Activated CD8-positive, alpha-beta memory T cell treated with anti-CD3 and anti-CD28 coated beads for 1 hour (primary cell): ENCODE data around the gene PELI1.

Experiments used
- DNase-seq, 2 donors: peaks; one replicate each; pipeline ENCODE4 v3.0.0-alpha.2; 2020; ENCODE audit warnings: low read depth in 1 of 2; ENCODE audit errors: extremely low read depth in 1 of 2

The PELI1 gene

DNA sequence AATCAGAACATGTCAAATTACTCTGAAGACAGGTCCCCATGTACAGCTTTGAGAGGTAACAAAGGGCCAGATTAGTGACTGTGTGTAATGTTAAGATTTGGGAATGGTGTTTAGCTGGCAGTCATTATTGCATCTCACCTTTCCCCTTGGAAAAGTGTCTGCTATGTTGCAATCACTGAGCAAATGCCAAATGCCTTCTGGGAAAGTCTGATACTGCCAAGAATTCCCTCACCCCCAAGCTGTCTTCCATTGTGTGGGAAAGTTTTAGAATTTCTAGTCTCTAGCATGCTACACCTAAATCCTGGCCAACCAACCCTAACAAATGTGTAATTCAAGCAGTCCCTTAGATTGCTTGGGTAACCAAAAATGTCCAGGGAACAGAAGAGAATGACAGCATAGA lies 13.6 kb upstream of the PELI1 start:
- no peak for DNase-seq

DNA sequence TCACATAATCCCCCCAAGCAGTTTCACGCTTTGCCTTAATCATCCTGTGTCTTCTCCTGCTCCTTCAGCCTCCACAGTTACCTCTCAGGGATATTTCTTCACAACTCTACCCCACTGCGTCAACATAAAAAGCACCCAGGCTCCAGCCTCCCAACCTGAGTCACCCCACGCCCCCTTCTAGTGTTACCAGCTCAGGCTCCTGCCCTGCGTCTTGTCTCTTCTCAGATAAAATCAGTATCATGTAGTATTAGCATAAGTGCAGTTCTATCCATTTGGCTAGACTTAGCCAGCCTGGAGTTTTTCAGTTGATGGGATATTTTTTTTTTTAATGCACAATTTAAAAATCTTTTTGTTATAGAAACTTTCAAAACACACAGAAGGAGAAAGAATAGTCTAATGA lies 9.6 kb upstream of the PELI1 start:
- no peak for DNase-seq

DNA sequence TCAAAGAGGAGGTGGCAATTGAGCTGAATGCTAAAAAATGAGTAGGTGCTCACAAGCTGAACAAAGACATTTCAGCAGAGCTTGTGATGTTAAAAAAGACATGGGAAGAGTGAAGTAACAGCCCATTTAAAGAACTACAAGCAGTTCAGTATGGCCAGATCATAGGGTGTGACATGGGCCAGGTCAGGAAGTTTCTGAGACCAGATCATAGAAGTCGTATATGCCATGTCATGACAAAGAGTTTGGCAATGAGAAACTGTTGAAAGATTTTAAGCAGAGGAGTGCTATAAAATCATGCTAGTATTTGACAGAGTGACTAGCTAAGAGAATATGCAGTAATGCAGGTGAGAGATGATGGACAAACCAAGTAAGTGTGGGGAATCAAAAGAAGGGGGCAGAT lies 7.3 kb upstream of the PELI1 start:
- no peak for DNase-seq

DNA sequence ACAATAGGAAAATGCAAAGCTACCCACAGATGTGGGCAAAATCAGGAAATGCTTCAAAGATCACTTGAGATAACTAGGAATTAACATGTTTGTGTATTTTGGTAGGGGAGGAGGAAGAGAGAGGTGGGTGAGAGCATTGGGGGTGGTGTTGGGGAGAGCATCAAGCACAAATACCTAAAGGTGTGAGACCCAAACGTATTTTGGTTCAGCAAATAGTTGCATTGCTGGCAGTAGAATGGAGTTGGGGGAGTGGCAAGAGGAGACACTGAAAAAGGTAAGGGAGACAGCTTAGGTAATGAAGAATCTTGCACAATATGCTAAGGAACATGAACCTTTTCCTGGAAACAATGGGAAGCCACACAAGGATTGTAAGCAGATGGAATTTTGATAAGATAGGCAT lies 1.5 kb upstream of the PELI1 start:
- no peak for DNase-seq

DNA sequence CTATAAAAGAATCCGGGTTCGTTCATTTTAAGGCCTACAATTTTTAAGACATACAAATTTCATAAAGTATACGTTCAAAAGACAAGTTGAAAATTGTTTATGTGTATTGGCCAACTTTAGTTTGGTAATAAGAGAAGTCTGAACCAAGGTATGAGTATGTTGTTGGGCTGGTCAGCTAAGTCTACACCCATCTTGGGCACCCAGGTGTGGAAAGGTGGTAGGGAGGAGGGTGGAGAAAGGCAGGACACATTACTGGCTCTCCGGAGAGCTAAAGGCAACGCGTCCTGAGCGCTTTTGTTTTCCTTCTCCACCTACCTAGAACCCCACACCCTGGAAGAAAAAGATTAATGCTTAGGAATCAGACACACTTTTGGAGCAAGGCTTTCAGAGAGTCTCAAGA lies 899 bp upstream of the PELI1 start:
- DNase-seq = no peak

GRCh38 chr2:64143169-64144056 lies 807 bp downstream of the PELI1 start:
- peak in 1 of 2 donors; percentile 10 for DNase-seq

DNA sequence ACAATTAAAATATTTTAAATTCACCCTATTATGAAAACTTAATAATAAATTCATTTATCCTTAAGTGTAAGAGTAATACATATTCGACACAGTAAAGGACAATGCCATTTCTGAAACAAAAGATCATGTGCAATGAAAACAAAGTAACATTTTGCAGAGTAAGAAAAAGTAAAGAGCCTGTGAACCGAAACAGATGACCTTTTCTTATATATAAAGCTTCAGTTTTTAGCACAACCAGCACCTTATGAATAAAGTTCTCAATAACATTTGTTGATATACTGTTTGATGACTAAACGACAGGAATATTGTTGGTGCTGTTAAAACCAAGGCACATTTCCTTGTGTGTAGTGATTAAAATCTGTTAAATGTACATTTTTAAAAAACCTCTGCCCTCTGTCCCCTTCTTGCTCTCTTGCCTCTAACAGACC lies 1.5 kb downstream of the PELI1 start:
- no peak for DNase-seq

- DNase-seq = no peak
Measured at GRCh38 chr2:64141674-64142405, 2.4 kb downstream of the PELI1 start.

- no peak for DNase-seq
Measured at GRCh38 chr2:64140665-64141200, 3.5 kb downstream of the PELI1 start.

DNA sequence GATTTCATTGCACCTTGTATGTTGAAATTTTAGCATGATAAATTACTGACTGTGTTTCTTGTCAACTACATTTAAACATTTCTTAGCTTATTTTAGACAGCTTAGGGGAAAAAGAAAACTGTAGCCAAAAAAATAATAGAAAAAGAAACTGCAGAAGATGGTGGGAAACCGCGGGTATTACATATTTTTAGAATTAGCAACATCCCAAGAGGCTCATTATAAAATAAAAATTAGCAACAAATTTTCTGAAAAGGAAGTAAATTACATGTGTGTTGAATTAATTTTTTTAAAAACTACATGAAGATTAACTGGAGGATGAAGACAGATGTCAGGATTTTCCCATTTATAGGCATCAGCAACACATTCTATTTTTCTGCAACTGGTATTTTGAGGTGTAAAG lies 4.3 kb downstream of the PELI1 start:
- no peak for DNase-seq

DNA sequence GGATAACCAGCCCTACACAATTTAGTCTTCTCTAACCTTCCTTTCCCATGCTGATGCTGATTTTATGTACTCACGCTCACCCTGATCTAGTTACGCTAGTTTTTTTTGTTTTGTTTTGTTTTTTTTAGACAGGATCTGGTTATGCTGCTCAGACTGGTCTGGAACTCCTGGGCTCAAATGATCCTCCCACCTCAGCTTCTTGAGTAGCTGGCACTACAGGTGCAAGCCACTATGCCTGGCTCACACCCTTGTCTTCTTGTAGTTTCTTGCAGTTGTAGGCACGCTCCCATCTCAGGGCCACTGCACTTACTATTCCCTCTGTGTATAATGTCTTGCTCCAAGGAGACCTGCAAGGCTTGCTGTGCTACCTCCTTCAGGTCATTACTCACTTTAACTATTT lies 6.2 kb downstream of the PELI1 start:
- no peak for DNase-seq

DNA sequence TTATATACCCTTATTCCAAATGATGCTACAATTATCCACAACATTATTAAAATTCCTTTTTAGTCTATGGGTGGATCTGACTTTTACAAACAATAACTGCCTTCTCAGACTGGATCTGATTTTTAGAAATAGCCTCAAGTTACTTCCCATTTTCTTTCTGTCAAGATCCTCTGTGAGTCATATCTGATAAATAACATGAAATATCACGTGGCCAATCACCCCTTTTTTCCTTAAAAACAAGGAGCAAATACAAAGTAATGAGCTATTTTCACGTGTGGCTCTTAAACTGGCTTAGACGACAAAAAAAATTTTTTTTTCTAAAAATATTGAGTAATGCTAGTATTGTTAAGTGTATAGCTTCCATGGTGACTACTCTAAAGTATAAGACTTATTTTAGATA lies 6.7 kb downstream of the PELI1 start:
- no peak for DNase-seq

DNA sequence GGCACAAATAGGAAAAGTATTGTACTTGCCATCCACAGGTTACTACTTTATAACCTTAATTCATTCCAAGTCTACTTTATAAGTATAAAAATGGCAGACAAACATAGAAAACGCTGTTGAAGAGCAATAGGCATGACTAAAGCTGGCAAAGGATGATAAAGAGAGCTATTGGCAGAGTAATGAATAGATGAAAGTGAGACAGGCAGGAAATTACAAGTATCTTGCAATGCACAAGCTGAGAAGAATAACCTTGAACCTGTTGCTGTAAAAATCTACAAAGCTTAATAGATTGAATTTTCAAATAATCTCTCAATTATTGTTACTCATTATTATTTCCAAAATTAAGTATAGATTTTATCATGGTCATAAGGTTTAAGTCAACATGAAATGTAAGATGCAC lies 8.8 kb downstream of the PELI1 start:
- DNase-seq = no peak

- DNase-seq = no peak
Measured at GRCh38 chr2:64134813-64135212, 9.4 kb downstream of the PELI1 start.

GRCh38 chr2:64133828-64134227 lies 10.4 kb downstream of the PELI1 start:
- DNase-seq = no peak

- no peak for DNase-seq
Measured at GRCh38 chr2:64133354-64133753, 10.9 kb downstream of the PELI1 start.

GRCh38 chr2:64130333-64130732 lies 13.9 kb downstream of the PELI1 start:
- DNase-seq = no peak

GRCh38 chr2:64128943-64129391 lies 15.3 kb downstream of the PELI1 start:
- no peak for DNase-seq

DNA sequence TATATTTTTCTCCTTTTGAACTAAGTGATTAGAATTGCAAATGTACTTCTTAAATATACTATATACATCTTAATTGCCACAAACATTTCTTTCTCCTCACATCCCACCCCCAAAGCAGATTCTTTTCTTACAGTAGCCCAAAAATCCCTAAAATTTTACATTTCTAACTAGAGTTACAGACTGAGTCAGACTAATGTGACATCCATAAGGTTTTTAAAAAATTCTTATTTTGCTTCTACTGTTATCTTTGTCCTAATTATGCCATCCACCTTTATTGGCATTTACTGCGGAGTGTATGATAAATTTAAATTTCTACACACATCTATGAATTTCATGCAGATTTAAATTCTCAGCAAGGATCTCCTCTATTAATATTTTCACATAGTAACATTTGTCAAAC lies 15.8 kb downstream of the PELI1 start:
- DNase-seq = no peak

DNA sequence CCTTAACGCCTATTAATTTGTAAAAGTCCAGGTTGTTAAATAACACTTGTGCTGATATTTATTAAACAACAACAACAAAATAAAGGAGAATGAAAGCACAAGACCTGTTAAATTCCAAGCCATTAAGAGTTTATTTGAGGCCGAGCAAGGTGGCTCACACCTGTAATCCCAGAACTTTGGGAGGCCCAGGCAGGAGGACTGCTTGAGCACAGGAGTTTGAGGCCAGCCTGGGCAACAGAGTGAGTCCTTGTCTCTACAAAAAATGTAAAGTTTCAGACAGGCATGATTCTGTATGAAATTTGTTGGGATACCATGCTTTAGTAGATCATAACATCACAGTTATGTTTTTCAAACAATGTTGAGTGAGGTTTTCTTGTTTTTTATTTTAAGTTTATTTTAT lies 17.1 kb downstream of the PELI1 start:
- DNase-seq = no peak

DNA sequence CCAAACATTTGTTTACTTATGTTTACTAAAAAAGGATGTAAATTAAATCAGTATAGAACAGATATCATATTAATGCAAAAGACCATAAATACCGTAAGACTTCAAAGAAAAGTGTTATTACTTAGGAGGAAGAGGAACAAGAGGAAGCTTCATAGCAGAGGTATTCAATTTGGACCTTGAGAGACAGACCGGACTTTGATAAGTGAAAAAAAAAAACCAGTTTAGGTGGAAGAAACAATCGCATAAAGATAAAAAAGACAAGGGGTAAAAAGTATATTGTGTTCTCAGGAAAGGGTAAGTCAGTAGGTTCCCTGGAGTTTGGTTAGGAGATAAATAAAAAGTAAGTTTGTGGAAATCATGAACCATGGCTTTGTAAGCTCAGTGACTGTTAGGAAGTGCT lies 17.6 kb downstream of the PELI1 start:
- DNase-seq = no peak

GRCh38 chr2:64124571-64124970 lies 19.6 kb downstream of the PELI1 start:
- no peak for DNase-seq
